GF-D8 (cell line): ENCODE data around the gene OLFM3.

Experiments used
- DNase-seq: peaks from one replicate; lab custom pipeline; 2025; lab: John Stamatoyannopoulos, UW

Gene OLFM3

GRCh38 chr1:101996825-101997465, at the start of gene OLFM3:
Gene OLFM3, minus strand, starts transcription at chr1:101996926.
- no peak for DNase-seq

GRCh38 chr1:102045752-102046151, 49.0 kb upstream of the OLFM3 start:
- DNase-seq = no peak

- DNase-seq = no peak
These were observed 35.8 kb upstream of the OLFM3 start for GRCh38 chr1:102032534-102032933.

GRCh38 chr1:102019530-102019929, 22.8 kb upstream of the OLFM3 start:
- DNase-seq = no peak

- no peak for DNase-seq
These were observed 19.0 kb upstream of the OLFM3 start for GRCh38 chr1:102015728-102016127.

GRCh38 chr1:102002057-102002456, 5.3 kb upstream of the OLFM3 start:
- DNase-seq = no peak

- DNase-seq = no peak
These were observed 561 bp downstream of the OLFM3 start for GRCh38 chr1:101995984-101996745.

GRCh38 chr1:101993710-101994109, 3.0 kb downstream of the OLFM3 start:
- no peak for DNase-seq

- DNase-seq = no peak
These were observed 3.7 kb downstream of the OLFM3 start for GRCh38 chr1:101992821-101993575.

- DNase-seq = no peak
These were observed 15.8 kb downstream of the OLFM3 start for GRCh38 chr1:101980974-101981373.

- no peak for DNase-seq
These were observed 19.5 kb downstream of the OLFM3 start for GRCh38 chr1:101977266-101977665.

- no peak for DNase-seq
These were observed 20.6 kb downstream of the OLFM3 start for GRCh38 chr1:101976161-101976560.

GRCh38 chr1:101975371-101975770, 21.4 kb downstream of the OLFM3 start:
- DNase-seq = no peak

GRCh38 chr1:101974599-101975274, 22.0 kb downstream of the OLFM3 start:
- no peak for DNase-seq

- no peak for DNase-seq
These were observed 25.4 kb downstream of the OLFM3 start for GRCh38 chr1:101971304-101971703.

- DNase-seq = no peak
These were observed 28.9 kb downstream of the OLFM3 start for GRCh38 chr1:101967871-101968270.

- no peak for DNase-seq
These were observed 31.4 kb downstream of the OLFM3 start for GRCh38 chr1:101965341-101965740.

GRCh38 chr1:101964708-101965107, 32.0 kb downstream of the OLFM3 start:
- no peak for DNase-seq

GRCh38 chr1:101960142-101960541, 36.6 kb downstream of the OLFM3 start:
- DNase-seq = no peak

- DNase-seq = no peak
These were observed 37.3 kb downstream of the OLFM3 start for GRCh38 chr1:101959456-101959855.

- DNase-seq = no peak
These were observed 39.0 kb downstream of the OLFM3 start for GRCh38 chr1:101957771-101958170.

- DNase-seq = no peak
These were observed 43.1 kb downstream of the OLFM3 start for GRCh38 chr1:101953623-101954022.
